Smooth muscle cell (in vitro differentiated cells): Measurements from ENCODE around the gene TSEN15. TPM values are rescaled to one million over a fixed set of nuclear protein-coding genes. Genes with fewer than 3 reads are reported as not detected.

Experiments used
- DNase-seq: peaks from one replicate; lab custom pipeline; 2025; ENCODE audit not compliant: unreplicated experiment; lab: John Stamatoyannopoulos, UW
- H2AFZ ChIP-seq: fragments of 200-600 bp; sonication (generic); 2 replicates; pipeline ENCODE4 v1.6.0; 2016; ENCODE audit warnings: antibody characterized with exemption, low read depth, mild to moderate bottlenecking
- H3F3A ChIP-seq: fragments of 200-600 bp; sonication (generic); 2 replicates; pipeline ENCODE4 v1.6.0; 2017; ENCODE audit warnings: antibody characterized with exemption, low read depth
- H3K27ac ChIP-seq: fragments of 200-600 bp; sonication (generic); 2 replicates; pipeline ENCODE4 v1.5.1; 2016; ENCODE audit warnings: low read depth, mild to moderate bottlenecking
- H3K27me3 ChIP-seq: fragments of 200-600 bp; sonication (generic); 2 replicates; pipeline ENCODE4 v1.6.1; 2016; ENCODE audit warnings: low read depth, mild to moderate bottlenecking
- H3K36me3 ChIP-seq: fragments of 200-600 bp; sonication (generic); 2 replicates; pipeline ENCODE4 v1.5.1; 2016; ENCODE audit warnings: low read depth
- H3K4me1 ChIP-seq: fragments of 200-600 bp; sonication (generic); 2 replicates; pipeline ENCODE4 v1.5.1; 2016; ENCODE audit warnings: low read depth
- H3K4me2 ChIP-seq: fragments of 200-600 bp; sonication (generic); 2 replicates; pipeline ENCODE4 v1.6.0; 2016; ENCODE audit warnings: mild to moderate bottlenecking
- H3K4me3 ChIP-seq: fragments of 200-600 bp; sonication (generic); 2 replicates; pipeline ENCODE4 v1.5.1; 2016; ENCODE audit warnings: mild to moderate bottlenecking
- H3K79me2 ChIP-seq: fragments of 200-600 bp; sonication (generic); 2 replicates; pipeline ENCODE4 v1.6.0; 2016; ENCODE audit warnings: low read depth, mild to moderate bottlenecking
- H3K9ac ChIP-seq: fragments of 200-600 bp; sonication (generic); 2 replicates; pipeline ENCODE4 v1.6.0; 2016; ENCODE audit warnings: low read depth
- H3K9me3 ChIP-seq: fragments of 200-600 bp; sonication (generic); replicated peaks from 2 replicates; pipeline ENCODE4 v1.5.1; 2016; ENCODE audit warnings: low read depth
- H4K20me1 ChIP-seq: fragments of 200-600 bp; sonication (generic); 2 replicates; pipeline ENCODE4 v1.6.0; 2016; ENCODE audit warnings: low read depth
- whole genome bisulfite sequencing: methylation state at CpG from one replicate; pipeline ENCODE4 v1.1.7; 2016; ENCODE audit warnings: low lambda C conversion rate; 5-methylcytosine and 5-hydroxymethylcytosine counted together
- polyA plus RNA-seq: library from polyadenylated mRNA; unstranded; fragments of >200 nt; fragmentation: Nextera tagmentation; extraction: Ambion mirVana; gene quantifications from 2 replicates; pipeline ENCODE4 v1.2.1, GENCODE V29; 2016
- total RNA-seq: library from RNA; depleted of rRNA; stranded (reverse); fragments of >200 nt; gene quantifications from 2 replicates; pipeline ENCODE4 v1.2.3, GENCODE V29; 2014
- TF ChIP-seq, protein P1 (sequence below): fragments of 200-600 bp; sonication (generic); IDR thresholded peaks from 2 replicates; pipeline ENCODE4 v1.5.1; 2017; ENCODE audit warnings: borderline replicate concordance, mild to moderate bottlenecking, antibody characterized with exemption; ENCODE audit not compliant: insufficient read depth, poor library complexity, severe bottlenecking

Gene TSEN15
- total and polyA plus RNA-seq, 2 experiments from 2014 or later: 35.6 to 82.0 TPM

DNA sequence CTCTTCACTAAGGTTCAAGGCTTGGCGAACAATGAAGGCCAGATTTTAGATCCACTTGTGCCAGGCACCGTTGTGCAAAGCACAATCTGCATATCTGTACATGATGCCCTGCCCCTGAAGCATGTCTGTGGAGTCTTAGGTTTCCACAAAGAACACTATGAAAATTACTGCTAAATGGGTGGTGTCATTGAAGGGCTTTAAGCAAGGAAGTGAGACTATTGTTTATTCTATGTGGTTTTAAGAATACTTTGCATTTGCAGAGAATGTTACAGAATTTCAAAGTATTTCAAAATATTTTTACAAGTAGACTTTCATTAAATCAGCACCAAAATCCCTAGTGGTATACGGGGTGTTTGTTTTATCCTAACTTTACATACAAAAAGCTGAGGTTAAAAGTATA is 8.8 kb downstream of the TSEN15 start:
- no peak for DNase-seq
- no peaks in the 10 kb centered on the region for H4K20me1 ChIP-seq
- H3K36me3 ChIP-seq: peaks cover 3% of the 10 kb centered on the region
- 64% methylated on average over 3 of the region's 3 CpGs for WGBS
- no peak overlapping the region for H2AFZ ChIP-seq
- H3K4me2 ChIP-seq: peak overlapping the region; percentile 32
- no peak overlapping the region for H3K4me3 ChIP-seq
- TF ChIP-seq, protein P1, sequence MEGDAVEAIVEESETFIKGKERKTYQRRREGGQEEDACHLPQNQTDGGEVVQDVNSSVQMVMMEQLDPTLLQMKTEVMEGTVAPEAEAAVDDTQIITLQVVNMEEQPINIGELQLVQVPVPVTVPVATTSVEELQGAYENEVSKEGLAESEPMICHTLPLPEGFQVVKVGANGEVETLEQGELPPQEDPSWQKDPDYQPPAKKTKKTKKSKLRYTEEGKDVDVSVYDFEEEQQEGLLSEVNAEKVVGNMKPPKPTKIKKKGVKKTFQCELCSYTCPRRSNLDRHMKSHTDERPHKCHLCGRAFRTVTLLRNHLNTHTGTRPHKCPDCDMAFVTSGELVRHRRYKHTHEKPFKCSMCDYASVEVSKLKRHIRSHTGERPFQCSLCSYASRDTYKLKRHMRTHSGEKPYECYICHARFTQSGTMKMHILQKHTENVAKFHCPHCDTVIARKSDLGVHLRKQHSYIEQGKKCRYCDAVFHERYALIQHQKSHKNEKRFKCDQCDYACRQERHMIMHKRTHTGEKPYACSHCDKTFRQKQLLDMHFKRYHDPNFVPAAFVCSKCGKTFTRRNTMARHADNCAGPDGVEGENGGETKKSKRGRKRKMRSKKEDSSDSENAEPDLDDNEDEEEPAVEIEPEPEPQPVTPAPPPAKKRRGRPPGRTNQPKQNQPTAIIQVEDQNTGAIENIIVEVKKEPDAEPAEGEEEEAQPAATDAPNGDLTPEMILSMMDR: no peak
- peaks cover 11% of the 10 kb centered on the region for H3F3A ChIP-seq
- H3K9ac ChIP-seq: no peak overlapping the region
- peaks cover 44% of the 10 kb centered on the region for H3K4me1 ChIP-seq
- H3K27me3 ChIP-seq: no peaks in the 10 kb centered on the region
- H3K27ac ChIP-seq: peak overlapping the region; percentile 55
- no peaks in the 10 kb centered on the region for H3K9me3 ChIP-seq
- H3K79me2 ChIP-seq: peaks cover 34% of the 10 kb centered on the region

DNA sequence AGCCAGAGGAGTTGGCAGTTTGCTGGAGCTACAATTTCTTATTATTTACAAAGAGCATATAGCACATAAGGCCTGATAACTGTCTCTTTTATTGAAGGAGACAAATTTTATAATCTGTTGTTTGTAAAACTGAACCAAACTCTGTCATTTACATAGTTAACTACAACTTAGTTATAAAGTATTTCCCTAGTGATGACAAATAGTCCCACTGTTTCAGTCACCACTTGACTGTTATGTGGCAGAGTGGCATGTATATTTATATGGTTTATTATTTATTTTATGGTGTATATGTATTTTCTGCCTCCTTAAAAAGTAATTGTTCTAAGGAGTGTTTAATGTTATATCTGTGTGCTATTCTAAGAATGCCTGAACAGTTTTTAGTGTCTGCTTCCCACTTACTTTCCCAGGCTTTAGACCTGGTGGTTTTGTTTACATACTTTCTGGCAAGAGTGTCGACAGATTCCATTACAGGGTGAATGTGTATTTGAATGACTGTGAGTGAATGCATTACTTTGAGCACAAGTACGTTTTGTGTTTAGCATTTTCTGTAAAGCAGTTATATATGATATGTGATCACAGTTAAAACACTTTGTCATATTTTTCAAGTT is 10.0 kb downstream of the TSEN15 start:
- peaks cover 41% of the 10 kb centered on the region for H3K4me1 ChIP-seq
- H3K4me2 ChIP-seq: peak overlapping the region; percentile 32
- no peaks in the 10 kb centered on the region for H3K9me3 ChIP-seq
- H3K9ac ChIP-seq: no peak overlapping the region
- 11% methylated on average over 2 of the region's 2 CpGs for WGBS
- peaks cover 38% of the 10 kb centered on the region for H3K79me2 ChIP-seq
- DNase-seq: no peak
- no peaks in the 10 kb centered on the region for H3K27me3 ChIP-seq
- H4K20me1 ChIP-seq: no peaks in the 10 kb centered on the region
- no peak overlapping the region for H2AFZ ChIP-seq
- H3K4me3 ChIP-seq: no peak overlapping the region
- peaks cover 9% of the 10 kb centered on the region for H3F3A ChIP-seq
- H3K27ac ChIP-seq: peak overlapping the region; percentile 55
- TF ChIP-seq, protein P1: no peak
- H3K36me3 ChIP-seq: peaks cover 3% of the 10 kb centered on the region

DNA sequence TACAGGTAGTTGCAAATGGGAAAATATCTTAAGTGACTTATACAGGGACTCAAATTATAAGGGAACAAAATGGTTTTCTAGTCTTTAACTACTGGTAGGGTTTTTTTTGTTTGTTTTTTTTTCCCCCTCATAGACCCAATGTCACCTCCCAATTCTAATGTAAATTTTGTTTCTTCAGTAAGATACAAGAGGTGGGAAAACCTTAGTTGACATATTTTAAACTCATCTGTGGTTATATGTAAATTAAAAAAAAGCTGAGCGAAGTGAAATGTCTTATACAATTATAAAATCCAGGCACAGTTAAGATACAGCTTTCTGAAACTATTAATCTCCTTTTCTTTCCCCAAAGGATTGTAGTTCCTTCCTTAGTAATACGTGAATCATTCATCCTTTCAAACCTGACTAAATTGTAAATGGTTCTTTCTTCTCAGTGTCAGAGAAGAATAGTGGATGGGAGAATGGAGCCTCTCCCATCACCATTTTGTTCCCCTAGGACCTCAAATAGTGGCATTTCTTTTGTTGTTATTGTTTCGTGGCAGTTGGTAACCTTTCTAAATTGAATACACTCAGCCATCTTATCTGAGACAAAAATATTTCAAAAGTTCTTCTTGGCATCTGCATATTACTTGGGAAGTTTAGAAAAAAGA is 11.2 kb downstream of the TSEN15 start:
- peaks cover 29% of the 10 kb centered on the region for H3K4me1 ChIP-seq
- no peak overlapping the region for H2AFZ ChIP-seq
- H3K27me3 ChIP-seq: no peaks in the 10 kb centered on the region
- DNase-seq: no peak
- no peak overlapping the region for H3K9ac ChIP-seq
- H3F3A ChIP-seq: no peaks in the 10 kb centered on the region
- no peak overlapping the region for H3K4me2 ChIP-seq
- H3K36me3 ChIP-seq: peaks cover 3% of the 10 kb centered on the region
- 81% methylated on average over 3 of the region's 3 CpGs for WGBS
- H3K4me3 ChIP-seq: no peak overlapping the region
- TF ChIP-seq, protein P1: no peak
- H3K27ac ChIP-seq: no peak overlapping the region
- no peaks in the 10 kb centered on the region for H3K9me3 ChIP-seq
- no peaks in the 10 kb centered on the region for H4K20me1 ChIP-seq
- H3K79me2 ChIP-seq: peaks cover 34% of the 10 kb centered on the region

DNA sequence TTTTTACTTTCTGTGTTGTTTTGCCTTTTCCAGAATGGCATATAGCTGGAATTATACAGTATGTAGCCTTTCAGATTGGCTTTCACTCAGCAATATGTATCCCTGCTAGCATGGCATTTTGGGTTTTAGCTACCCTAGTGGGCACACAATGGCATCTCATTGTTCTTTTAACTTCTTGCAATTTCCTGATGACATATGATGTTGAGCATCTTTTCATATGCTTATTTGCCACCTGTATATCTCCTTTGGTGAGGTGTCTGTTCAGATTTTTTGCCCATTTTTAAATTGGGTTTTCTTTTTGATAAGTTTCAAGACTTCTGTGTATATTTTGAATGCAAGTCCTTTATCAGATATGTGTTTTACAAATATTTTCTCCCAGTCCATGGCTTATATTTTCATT is 14.0 kb downstream of the TSEN15 start:
- Histone ChIP-seq H3K27ac (no peak overlapping the region), H3K9ac (no peak overlapping the region), H3F3A (no peaks in the 10 kb centered on the region), H3K36me3 (no peaks in the 10 kb centered on the region), H3K4me1 (peaks cover 44% of the 10 kb centered on the region), H3K27me3 (no peaks in the 10 kb centered on the region), H4K20me1 (no peaks in the 10 kb centered on the region), H3K9me3 (no peaks in the 10 kb centered on the region), H3K4me2 (no peak overlapping the region), H3K4me3 (no peak overlapping the region), H2AFZ (no peak overlapping the region), H3K79me2 (peaks cover 16% of the 10 kb centered on the region)
- TF ChIP-seq, protein P1: no peak
- no peak for DNase-seq
